ENCODE measurements around the gene CTDP1.
"Not testable (repeated sequence)": the region's sequence is repeated elsewhere in the genome, so short reads cannot be mapped to it uniquely, and the experiment has no call there.

Gene CTDP1

DNA sequence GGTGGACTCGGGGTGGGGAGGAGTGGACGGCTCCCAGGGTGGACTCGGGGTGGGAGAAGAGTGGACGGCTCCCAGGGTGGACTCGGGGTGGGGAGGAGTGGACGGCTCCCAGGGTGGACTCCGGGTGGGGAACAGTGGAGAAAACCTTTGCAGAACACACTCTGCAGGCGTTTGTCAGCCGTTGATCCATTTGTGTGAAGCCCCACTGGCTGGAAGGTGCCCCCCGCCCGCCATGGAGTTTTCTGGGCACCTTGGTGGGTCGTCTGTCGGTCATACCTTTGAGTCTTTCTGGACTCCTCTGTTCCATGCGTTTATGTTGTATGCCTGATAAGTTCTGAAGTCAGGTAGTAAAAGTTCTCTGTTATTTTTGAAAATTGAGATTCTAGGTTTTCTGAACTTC is 12.5 kb downstream of the CTDP1 start:
- Mint-ChIP-seq H3K27ac (ENCODE audit: low read depth) (peak overlapping the region; percentile 89), H3K27me3 (no peaks in the 10 kb centered on the region), H3K4me1 (peaks cover 36% of the 10 kb centered on the region), H3K36me3 (ENCODE audit: insufficient read depth) (peaks cover 45% of the 10 kb centered on the region), H3K9me3 (no peaks in the 10 kb centered on the region), H3K4me3 (no peak overlapping the region)
- DNase-seq (ENCODE audit: low spot score in 2 of 2) (no peak), ATAC-seq (replicated peaks; ENCODE audit: extremely low read depth, poor library complexity, severe bottlenecking) (no peak)

DNA sequence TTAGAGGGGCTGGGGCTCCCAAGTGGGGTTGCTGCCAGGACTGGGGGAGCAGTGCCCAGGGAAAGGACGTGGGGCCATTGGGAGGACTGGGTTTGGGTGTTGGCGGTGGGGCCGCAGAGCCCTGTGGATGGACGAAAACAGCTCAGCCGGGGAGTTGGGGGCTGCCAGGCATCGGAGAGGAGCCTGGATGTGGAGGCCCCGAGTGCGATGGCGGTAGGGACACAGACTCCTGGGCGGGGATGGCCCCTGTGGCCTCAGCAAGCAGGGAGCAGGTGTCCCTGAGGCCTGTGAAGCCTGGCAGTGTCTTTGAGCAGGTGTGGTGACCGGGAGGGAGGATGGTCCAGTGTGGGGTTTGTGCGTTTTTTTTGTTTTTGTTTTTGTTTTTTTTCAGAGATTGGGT is 13.3 kb downstream of the CTDP1 start:
- H3K4me3 Mint-ChIP-seq = no peak overlapping the region
- peaks cover 38% of the 10 kb centered on the region for H3K4me1 Mint-ChIP-seq
- H3K36me3 Mint-ChIP-seq (ENCODE audit: insufficient read depth) = peaks cover 49% of the 10 kb centered on the region
- no peaks in the 10 kb centered on the region for H3K27me3 Mint-ChIP-seq
- H3K27ac Mint-ChIP-seq (ENCODE audit: low read depth) = peak overlapping the region; percentile 89
- ATAC-seq (replicated peaks; ENCODE audit: extremely low read depth, poor library complexity, severe bottlenecking) (no peak), DNase-seq (ENCODE audit: low spot score in 2 of 2) (no peak)
- H3K9me3 Mint-ChIP-seq = no peaks in the 10 kb centered on the region

DNA sequence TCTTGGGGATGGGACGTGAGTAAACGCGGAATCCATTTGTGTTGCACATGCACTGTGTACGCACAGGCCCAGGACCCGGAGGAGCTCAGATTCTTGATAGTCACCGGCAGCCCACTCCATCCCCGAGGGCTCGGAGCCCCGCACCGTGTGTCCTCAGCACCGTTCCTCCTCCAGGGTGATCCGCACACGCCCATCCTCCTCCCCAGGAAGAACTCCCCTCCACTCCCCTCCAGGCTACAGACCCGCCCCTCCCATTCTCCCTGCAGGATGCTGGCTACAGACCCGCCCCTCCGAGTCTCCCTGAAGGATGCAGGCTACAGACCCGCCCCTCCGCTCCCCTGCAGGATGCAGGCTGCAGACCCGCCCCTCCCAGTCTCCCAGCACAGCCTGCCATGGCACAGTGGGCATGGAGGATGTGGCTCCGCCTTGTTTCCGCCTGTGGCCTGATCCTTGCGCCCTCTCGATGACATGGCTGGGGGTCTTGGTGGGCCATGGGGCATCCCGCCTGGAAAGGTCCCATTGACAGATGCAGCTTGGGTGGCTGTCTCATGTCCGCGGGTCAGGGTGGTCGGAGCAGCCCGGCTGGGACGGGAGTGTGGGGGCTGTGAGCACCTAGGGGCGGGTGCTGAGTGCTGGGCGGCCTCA is 14.1 kb downstream of the CTDP1 start:
- ATAC-seq (replicated peaks; ENCODE audit: extremely low read depth, poor library complexity, severe bottlenecking) (no peak), DNase-seq (ENCODE audit: low spot score in 2 of 2) (no peak)
- Mint-ChIP-seq H3K4me3 (no peak overlapping the region), H3K9me3 (no peaks in the 10 kb centered on the region), H3K27ac (ENCODE audit: low read depth) (peak overlapping the region; percentile 89), H3K36me3 (ENCODE audit: insufficient read depth) (peaks cover 55% of the 10 kb centered on the region), H3K4me1 (peaks cover 39% of the 10 kb centered on the region), H3K27me3 (no peaks in the 10 kb centered on the region)

DNA sequence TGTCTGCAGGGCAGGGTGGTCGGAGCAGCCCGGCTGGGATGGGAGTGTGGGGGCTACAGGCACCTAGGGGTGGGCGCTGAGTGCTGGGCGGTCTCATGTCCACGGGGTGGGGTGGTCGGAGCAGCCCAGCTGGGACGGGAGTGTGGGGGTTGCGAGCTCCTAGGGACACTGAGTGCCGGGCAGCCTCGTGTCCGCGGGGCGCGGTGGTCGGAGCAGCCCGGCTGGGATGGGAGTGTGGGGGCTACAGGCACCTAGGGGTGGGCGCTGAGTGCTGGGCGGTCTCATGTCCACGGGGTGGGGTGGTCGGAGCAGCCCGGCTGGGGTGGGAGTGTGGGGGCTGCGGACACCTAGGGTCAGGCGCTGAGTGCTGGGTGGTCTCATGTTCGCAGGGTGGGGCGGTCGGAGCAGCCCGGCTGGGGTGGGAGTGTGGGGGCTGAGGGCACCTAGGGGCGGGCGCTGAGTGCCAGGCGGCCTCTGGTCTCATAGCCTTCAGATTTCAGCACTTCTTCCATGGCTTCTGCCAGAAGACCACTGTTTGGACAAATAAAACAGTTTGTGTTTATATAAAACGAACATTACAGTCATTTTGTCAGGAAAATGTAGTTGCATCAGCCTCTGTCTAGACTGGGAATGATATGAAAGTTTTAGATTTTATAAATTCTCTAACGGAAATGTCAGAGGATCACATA is 14.7 kb downstream of the CTDP1 start:
- H3K9me3 Mint-ChIP-seq; H3K27me3 Mint-ChIP-seq; ATAC-seq (replicated peaks; ENCODE audit: extremely low read depth, poor library complexity, severe bottlenecking); H3K4me3 Mint-ChIP-seq; DNase-seq (ENCODE audit: low spot score in 2 of 2): not testable (repeated sequence)
- Mint-ChIP-seq H3K27ac (ENCODE audit: low read depth) (peak overlapping the region; percentile 35), H3K36me3 (ENCODE audit: insufficient read depth) (peaks cover 51% of the 10 kb centered on the region), H3K4me1 (peaks cover 32% of the 10 kb centered on the region)

DNA sequence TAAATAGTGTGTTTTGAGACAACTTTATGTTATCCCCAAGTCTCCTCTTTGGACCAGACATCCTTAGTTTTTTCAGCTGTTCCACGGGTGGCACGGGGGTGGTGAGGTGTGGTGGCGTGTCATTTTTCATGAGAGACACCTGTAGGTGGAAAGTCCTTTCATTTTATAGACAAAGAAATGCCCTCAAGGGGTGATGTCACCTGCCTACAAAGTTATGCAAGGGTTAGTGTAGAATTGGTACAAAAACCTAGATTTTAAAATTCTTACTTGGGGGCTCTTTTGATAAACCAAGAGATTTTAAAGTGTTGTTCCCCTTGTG is 15.3 kb downstream of the CTDP1 start:
- no peaks in the 10 kb centered on the region for H3K27me3 Mint-ChIP-seq
- peaks cover 52% of the 10 kb centered on the region for H3K36me3 Mint-ChIP-seq (ENCODE audit: insufficient read depth)
- no peaks in the 10 kb centered on the region for H3K9me3 Mint-ChIP-seq
- ATAC-seq (replicated peaks; ENCODE audit: extremely low read depth, poor library complexity, severe bottlenecking) (no peak), DNase-seq (ENCODE audit: low spot score in 2 of 2) (no peak)
- H3K27ac Mint-ChIP-seq (ENCODE audit: low read depth) = no peak overlapping the region
- H3K4me1 Mint-ChIP-seq = peaks cover 29% of the 10 kb centered on the region
- no peak overlapping the region for H3K4me3 Mint-ChIP-seq

DNA sequence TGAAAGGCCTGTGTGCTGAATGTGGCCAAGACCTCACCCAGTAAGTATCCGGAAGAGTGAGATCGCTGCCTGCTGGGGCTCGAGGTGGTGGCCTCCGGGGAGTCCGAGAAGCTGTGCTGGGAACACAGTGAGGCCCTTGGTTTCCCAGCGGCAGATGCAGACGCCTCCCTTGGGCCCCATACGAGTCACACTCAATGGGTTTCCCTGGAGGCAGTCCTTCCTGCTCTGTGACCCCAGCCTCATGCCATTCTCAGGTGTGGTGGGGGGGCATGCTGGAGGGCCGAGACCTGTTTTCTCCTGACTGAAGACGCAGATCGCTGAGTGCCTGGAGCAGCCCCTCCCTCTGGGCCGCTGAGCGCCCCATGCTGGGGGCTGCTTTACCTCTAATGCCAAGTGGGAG is 15.7 kb downstream of the CTDP1 start:
- H3K9me3 Mint-ChIP-seq = no peaks in the 10 kb centered on the region
- no peaks in the 10 kb centered on the region for H3K27me3 Mint-ChIP-seq
- no peak for DNase-seq (ENCODE audit: low spot score in 2 of 2)
- ATAC-seq (replicated peaks; ENCODE audit: extremely low read depth, poor library complexity, severe bottlenecking) = no peak
- no peak overlapping the region for H3K4me3 Mint-ChIP-seq
- no peak overlapping the region for H3K27ac Mint-ChIP-seq (ENCODE audit: low read depth)
- peaks cover 28% of the 10 kb centered on the region for H3K4me1 Mint-ChIP-seq
- H3K36me3 Mint-ChIP-seq (ENCODE audit: insufficient read depth) = peaks cover 52% of the 10 kb centered on the region

DNA sequence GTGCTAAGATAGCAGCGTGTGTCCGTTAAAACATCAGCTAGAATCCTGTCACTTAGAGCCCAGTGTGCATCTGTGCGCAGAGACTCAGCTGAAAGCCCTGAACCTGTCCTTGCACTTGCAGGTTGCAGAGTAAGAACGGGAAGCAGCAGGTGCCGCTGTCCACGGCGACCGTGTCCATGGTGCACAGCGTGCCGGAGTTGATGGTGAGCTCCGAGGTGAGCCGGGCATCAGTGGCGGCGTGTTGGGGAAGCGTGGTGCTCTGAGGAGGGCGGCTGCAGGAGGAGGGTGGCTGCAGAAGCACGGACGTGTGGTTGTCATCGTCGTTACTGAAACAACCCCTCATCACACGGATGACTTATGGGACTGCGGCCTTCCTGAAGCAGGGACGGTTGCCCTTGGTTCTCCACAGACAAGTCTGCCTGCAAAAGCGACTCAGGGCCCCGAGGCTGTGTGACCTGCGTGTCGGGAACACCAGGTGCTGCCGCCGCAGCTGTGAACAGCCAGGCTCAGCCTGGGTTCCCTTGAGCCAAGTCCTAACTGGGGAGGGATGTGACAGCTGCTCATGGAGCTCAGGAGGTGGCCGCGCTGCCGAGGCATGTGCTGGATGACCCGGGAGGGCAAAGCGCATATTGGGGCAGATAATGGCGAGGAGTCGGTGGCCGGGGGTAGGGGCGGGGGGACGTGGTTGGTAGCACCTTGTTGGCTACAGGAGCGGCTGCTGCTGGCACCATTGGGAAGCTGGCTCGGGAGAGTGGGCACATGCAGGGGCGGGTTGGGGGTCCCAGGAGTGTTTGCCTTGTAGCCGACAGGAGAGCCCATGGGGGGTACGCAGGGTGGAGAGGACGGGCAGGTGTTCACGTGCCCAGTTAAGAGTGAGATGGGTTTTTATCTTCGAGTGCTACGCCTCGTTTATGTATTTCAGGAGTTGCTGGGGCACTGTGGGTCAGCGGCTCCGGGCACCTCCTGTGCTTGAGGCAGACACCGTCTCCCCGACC is 16.6 kb downstream of the CTDP1 start:
- peaks cover 43% of the 10 kb centered on the region for H3K36me3 Mint-ChIP-seq (ENCODE audit: insufficient read depth)
- no peaks in the 10 kb centered on the region for H3K27me3 Mint-ChIP-seq
- peak overlapping the region; percentile 38 for H3K27ac Mint-ChIP-seq (ENCODE audit: low read depth)
- H3K4me3 Mint-ChIP-seq = no peak overlapping the region
- ATAC-seq (replicated peaks; ENCODE audit: extremely low read depth, poor library complexity, severe bottlenecking) (no peak), DNase-seq (ENCODE audit: low spot score in 2 of 2) (no peak)
- H3K9me3 Mint-ChIP-seq = no peaks in the 10 kb centered on the region
- peaks cover 24% of the 10 kb centered on the region for H3K4me1 Mint-ChIP-seq

DNA sequence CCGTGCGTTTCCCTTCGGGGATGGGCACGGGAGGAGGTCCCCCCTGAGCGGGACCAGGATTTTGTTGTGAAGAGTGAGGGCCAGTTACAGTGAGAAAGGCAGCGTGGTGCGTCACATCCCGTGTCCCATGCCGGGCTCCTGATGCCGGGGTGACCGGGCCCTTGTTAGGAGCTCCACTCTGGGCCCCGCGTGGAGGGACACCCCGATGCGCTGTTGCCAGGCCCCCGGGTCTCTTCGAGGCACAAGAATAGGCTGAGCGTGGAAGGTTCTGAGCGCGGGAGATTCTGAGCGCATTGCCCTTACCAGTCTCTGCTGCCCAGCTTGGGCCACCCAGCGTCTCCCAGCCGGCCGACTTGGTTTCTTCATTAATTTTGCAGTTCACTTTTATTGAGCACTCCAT is 17.6 kb downstream of the CTDP1 start:
- H3K27me3 Mint-ChIP-seq = no peaks in the 10 kb centered on the region
- peaks cover 44% of the 10 kb centered on the region for H3K36me3 Mint-ChIP-seq (ENCODE audit: insufficient read depth)
- no peak overlapping the region for H3K27ac Mint-ChIP-seq (ENCODE audit: low read depth)
- no peak for ATAC-seq (replicated peaks; ENCODE audit: extremely low read depth, poor library complexity, severe bottlenecking)
- no peak overlapping the region for H3K4me3 Mint-ChIP-seq
- no peaks in the 10 kb centered on the region for H3K9me3 Mint-ChIP-seq
- DNase-seq (ENCODE audit: low spot score in 2 of 2) = no peak
- peaks cover 26% of the 10 kb centered on the region for H3K4me1 Mint-ChIP-seq

DNA sequence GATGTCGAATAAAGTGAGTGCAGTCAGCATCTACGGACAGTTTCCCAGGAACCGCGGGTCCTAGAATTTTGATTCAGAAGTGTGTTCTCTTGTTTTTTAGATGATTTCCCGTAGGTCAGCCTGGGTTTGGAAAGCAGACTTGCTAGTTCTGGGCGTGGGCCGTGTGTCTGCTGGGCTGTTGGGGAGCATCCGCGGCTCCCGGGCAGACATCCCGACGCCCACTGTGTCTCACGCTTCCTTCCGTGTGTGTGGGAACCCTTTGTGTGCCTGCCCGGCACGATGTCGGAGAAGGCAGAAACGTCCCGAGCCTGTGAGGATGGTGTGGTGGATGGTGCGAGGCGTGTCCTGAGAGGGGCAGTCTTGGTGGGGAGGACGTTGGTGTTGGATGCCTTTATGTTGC is 18.4 kb downstream of the CTDP1 start:
- Mint-ChIP-seq H3K4me1 (peaks cover 18% of the 10 kb centered on the region), H3K9me3 (no peaks in the 10 kb centered on the region), H3K4me3 (no peak overlapping the region), H3K36me3 (ENCODE audit: insufficient read depth) (peaks cover 45% of the 10 kb centered on the region), H3K27ac (ENCODE audit: low read depth) (no peak overlapping the region), H3K27me3 (no peaks in the 10 kb centered on the region)
- no peak for DNase-seq (ENCODE audit: low spot score in 2 of 2)
- ATAC-seq (replicated peaks; ENCODE audit: extremely low read depth, poor library complexity, severe bottlenecking) = no peak

DNA sequence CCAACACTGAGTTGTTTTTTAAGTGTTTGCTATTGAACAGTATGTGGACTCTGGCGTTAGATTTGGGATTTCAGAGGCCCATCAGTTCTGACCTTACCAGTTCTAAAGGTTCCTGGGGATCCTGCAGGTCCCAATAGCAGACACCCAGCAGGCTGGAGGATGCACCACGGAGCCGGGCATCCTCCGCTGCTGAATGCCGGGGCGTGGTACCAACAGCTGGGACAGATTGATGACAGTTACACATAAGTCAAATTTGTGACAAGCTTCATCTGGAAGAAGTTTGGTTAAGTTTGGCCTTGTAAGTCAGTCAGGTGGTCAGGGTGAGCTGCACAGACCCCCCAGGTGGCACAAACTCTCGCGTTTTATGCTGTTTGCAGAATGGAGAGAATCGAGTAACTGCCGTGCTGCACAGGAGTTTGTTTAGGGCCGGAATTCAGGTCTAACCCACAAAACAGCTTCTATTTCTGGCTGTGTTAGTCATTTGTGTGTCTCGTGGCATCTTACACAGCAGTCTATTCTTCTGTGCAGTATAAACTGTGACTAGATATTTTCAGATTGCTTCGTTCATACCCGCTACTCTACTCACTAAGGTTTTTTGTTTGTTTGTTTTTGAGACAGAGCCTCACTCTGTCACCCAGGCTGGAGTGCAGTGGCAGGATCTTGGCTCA is 19.2 kb downstream of the CTDP1 start:
- peaks cover 46% of the 10 kb centered on the region for H3K36me3 Mint-ChIP-seq (ENCODE audit: insufficient read depth)
- DNase-seq (ENCODE audit: low spot score in 2 of 2) = no peak

DNA sequence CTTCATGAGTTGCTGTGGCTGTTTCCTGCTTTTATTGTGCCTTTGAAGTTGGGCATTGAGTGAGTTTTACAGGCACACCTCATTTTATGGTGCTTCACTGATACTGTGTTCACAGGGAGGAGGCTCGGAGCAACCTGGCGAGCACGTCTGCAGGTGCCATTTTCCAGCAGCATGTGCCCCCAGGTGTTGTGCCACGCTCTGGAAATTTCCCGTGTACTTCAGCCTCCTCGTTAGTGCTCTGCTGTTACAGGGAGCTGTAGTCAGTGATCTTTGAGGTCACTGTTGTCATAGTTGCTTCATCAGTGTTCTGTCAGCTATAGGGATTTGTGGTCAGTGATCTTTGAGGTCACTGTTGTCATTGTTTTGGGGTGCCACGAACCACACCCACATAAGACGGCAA is 20.1 kb downstream of the CTDP1 start:
- Mint-ChIP-seq H3K4me3 (no peak overlapping the region), H3K27ac (ENCODE audit: low read depth) (no peak overlapping the region), H3K36me3 (ENCODE audit: insufficient read depth) (peaks cover 44% of the 10 kb centered on the region), H3K27me3 (no peaks in the 10 kb centered on the region), H3K4me1 (peaks cover 23% of the 10 kb centered on the region), H3K9me3 (no peaks in the 10 kb centered on the region)
- DNase-seq (ENCODE audit: low spot score in 2 of 2) (no peak), ATAC-seq (replicated peaks; ENCODE audit: extremely low read depth, poor library complexity, severe bottlenecking) (no peak)

More for the DNA sequence above, 19.2 kb downstream of the CTDP1 start:
- H3K9me3 Mint-ChIP-seq = no peaks in the 10 kb centered on the region
- no peak overlapping the region for H3K4me3 Mint-ChIP-seq
- no peak overlapping the region for H3K27ac Mint-ChIP-seq (ENCODE audit: low read depth)
- H3K27me3 Mint-ChIP-seq = no peaks in the 10 kb centered on the region
- peaks cover 22% of the 10 kb centered on the region for H3K4me1 Mint-ChIP-seq
- ATAC-seq (replicated peaks; ENCODE audit: extremely low read depth, poor library complexity, severe bottlenecking) = no peak

DNA sequence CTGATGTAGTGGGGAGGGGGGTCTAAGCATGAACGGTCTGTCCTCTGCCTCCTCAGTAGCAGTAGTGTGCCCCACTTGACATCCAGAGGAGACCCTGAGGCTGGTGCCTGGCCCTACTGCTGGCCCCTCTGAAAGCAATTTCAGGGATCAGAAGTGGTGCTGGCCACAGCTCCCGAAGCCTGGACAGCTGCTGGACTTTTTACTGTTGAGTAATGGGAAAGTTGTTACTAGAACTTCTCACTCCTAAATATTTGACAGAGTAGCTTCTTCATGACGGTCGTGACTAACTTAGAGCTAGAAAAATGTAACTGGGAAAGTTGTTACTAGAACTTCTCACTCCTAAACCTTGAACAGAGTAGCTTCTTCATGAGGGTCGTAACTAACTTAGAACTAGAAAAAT is 23.3 kb downstream of the CTDP1 start:
- peaks cover 50% of the 10 kb centered on the region for H3K36me3 Mint-ChIP-seq (ENCODE audit: insufficient read depth)
- no peak for DNase-seq (ENCODE audit: low spot score in 2 of 2)
- H3K4me1 Mint-ChIP-seq = peaks cover 32% of the 10 kb centered on the region
- no peaks in the 10 kb centered on the region for H3K27me3 Mint-ChIP-seq
- no peak for ATAC-seq (replicated peaks; ENCODE audit: extremely low read depth, poor library complexity, severe bottlenecking)
- no peak overlapping the region for H3K27ac Mint-ChIP-seq (ENCODE audit: low read depth)
- no peaks in the 10 kb centered on the region for H3K9me3 Mint-ChIP-seq
- no peak overlapping the region for H3K4me3 Mint-ChIP-seq
